ENCODE measurements around the gene EHD4.

The EHD4 gene

GRCh38 chr15:41927536-41927935 is 44.8 kb downstream of the EHD4 start:
- no peak for FAIRE-seq
- DNase-seq (ENCODE audit: insufficient read length, low spot score): no peak
- TF ChIP-seq CTCF (IDR thresholded peaks at IDR 0.05; ENCODE audit: insufficient read depth, missing control alignments): no peak

GRCh38 chr15:41926185-41927056 is 45.9 kb downstream of the EHD4 start:
- DNase-seq (ENCODE audit: insufficient read length, low spot score) (no peak), FAIRE-seq (no peak)
- TF ChIP-seq CTCF (IDR thresholded peaks at IDR 0.05; ENCODE audit: insufficient read depth, missing control alignments): no peak

- DNase-seq (ENCODE audit: insufficient read length, low spot score) (no peak), FAIRE-seq (no peak)
- no peak for TF ChIP-seq CTCF (IDR thresholded peaks at IDR 0.05; ENCODE audit: insufficient read depth, missing control alignments)
Observed at GRCh38 chr15:41925086-41925608, 47.2 kb downstream of the EHD4 start.

- DNase-seq (ENCODE audit: insufficient read length, low spot score) (no peak), FAIRE-seq (no peak)
- no peak for TF ChIP-seq CTCF (IDR thresholded peaks at IDR 0.05; ENCODE audit: insufficient read depth, missing control alignments)
Observed at GRCh38 chr15:41923401-41923997, 48.9 kb downstream of the EHD4 start.

GRCh38 chr15:41922353-41922752 is 50.0 kb downstream of the EHD4 start:
- no peak for TF ChIP-seq CTCF (IDR thresholded peaks at IDR 0.05; ENCODE audit: insufficient read depth, missing control alignments)
- DNase-seq (ENCODE audit: insufficient read length, low spot score) (no peak), FAIRE-seq (no peak)

- no peak for TF ChIP-seq CTCF (IDR thresholded peaks at IDR 0.05; ENCODE audit: insufficient read depth, missing control alignments)
- FAIRE-seq (no peak), DNase-seq (ENCODE audit: insufficient read length, low spot score) (no peak)
Observed at GRCh38 chr15:41921639-41922038, 50.7 kb downstream of the EHD4 start.

GRCh38 chr15:41921167-41921566 is 51.2 kb downstream of the EHD4 start:
- TF ChIP-seq CTCF (IDR thresholded peaks at IDR 0.05; ENCODE audit: insufficient read depth, missing control alignments): no peak
- DNase-seq (ENCODE audit: insufficient read length, low spot score): no peak
- FAIRE-seq: no peak
